AG10803 (cell line): ENCODE results near the gene PRDM15.

Experiments
- DNase-seq: peaks from one replicate; pipeline ENCODE4 v3.0.0; 2010; ENCODE audit warnings: low read depth
- H3K4me3 ChIP-seq: 2 replicates; pipeline ENCODE4 v1.5.1; 2011; ENCODE audit warnings: mild to moderate bottlenecking, low read length, control low read depth
- CTCF ChIP-seq: conservative IDR thresholded peaks from 2 replicates; pipeline ENCODE4 v1.5.1; 2011; ENCODE audit warnings: mild to moderate bottlenecking, low read length, control low read depth, inconsistent platforms

PRDM15 gene

GRCh38 chr21:41754479-41754891, 124.7 kb downstream of the PRDM15 start:
- no peak overlapping the region for H3K4me3 ChIP-seq
- DNase-seq, result no peak
- TF ChIP-seq CTCF, result no peak

- no peak for TF ChIP-seq CTCF
Observed at GRCh38 chr21:41753006-41753898, 125.9 kb downstream of the PRDM15 start.

GRCh38 chr21:41752231-41752681, 126.9 kb downstream of the PRDM15 start:
- no peak for TF ChIP-seq CTCF
- H3K4me3 ChIP-seq, result no peak overlapping the region
- DNase-seq, result peak; percentile 83

More at GRCh38 chr21:41753006-41753898, 125.9 kb downstream of the PRDM15 start:
- no peak overlapping the region for H3K4me3 ChIP-seq
- DNase-seq, result no peak

- DNase-seq, result no peak
- no peak for TF ChIP-seq CTCF
- no peak overlapping the region for H3K4me3 ChIP-seq
Observed at GRCh38 chr21:41751611-41752011, 127.5 kb downstream of the PRDM15 start.

GRCh38 chr21:41750532-41751151, 128.5 kb downstream of the PRDM15 start:
- no peak for TF ChIP-seq CTCF
- no peak for DNase-seq
- no peak overlapping the region for H3K4me3 ChIP-seq

GRCh38 chr21:41750051-41750450, 129.1 kb downstream of the PRDM15 start:
- no peak overlapping the region for H3K4me3 ChIP-seq
- no peak for DNase-seq
- no peak for TF ChIP-seq CTCF
